ENCODE results near the gene KSR1. TPM values are rescaled to one million over a fixed set of nuclear protein-coding genes. Genes with fewer than 3 reads are reported as not detected.

KSR1 gene
- total RNA-seq, 1 donor, result 6.5 TPM

- DNase-seq (ENCODE audit: insufficient read length, low spot score, missing footprints), result no peak
- H4K20me1 ChIP-seq (ENCODE audit: insufficient read depth, low read length), result peaks cover 6% of the 10 kb centered on the region
- H3K27ac ChIP-seq (ENCODE audit: low read depth, low read length), result no peak overlapping the region
- no peaks in the 10 kb centered on the region for H3K36me3 ChIP-seq (ENCODE audit: insufficient read depth, low read length)
- no peak overlapping the region for H3K4me3 ChIP-seq (ENCODE audit: insufficient read depth, low read length)
- no peak overlapping the region for H3K4me2 ChIP-seq (ENCODE audit: insufficient read depth, low read length)
- no peaks in the 10 kb centered on the region for H3K27me3 ChIP-seq (ENCODE audit: insufficient read depth, low read length)
- H2AFZ ChIP-seq (ENCODE audit: low read length), result no peak overlapping the region
- no peaks in the 10 kb centered on the region for H3K9me3 ChIP-seq (ENCODE audit: low read depth, low read length)
- H3K79me2 ChIP-seq (ENCODE audit: insufficient read depth, low read length), result no peaks in the 10 kb centered on the region
- no peak for TF ChIP-seq CTCF (IDR thresholded peaks at IDR 0.05; ENCODE audit: extremely low read depth, low read depth, low read length)
- peaks cover 41% of the 10 kb centered on the region for H3K4me1 ChIP-seq (ENCODE audit: insufficient read depth, low read length)
Measured at GRCh38 chr17:27554911-27555310, 98.7 kb downstream of the KSR1 start.

GRCh38 chr17:27555339-27555738 is 99.1 kb downstream of the KSR1 start:
- H4K20me1 ChIP-seq (ENCODE audit: insufficient read depth, low read length), result peaks cover 6% of the 10 kb centered on the region

GRCh38 chr17:27558341-27558740 is 102.1 kb downstream of the KSR1 start:
- H3K36me3 ChIP-seq (ENCODE audit: insufficient read depth, low read length), result no peaks in the 10 kb centered on the region
- H3K79me2 ChIP-seq (ENCODE audit: insufficient read depth, low read length), result no peaks in the 10 kb centered on the region
- H3K4me1 ChIP-seq (ENCODE audit: insufficient read depth, low read length), result peaks cover 30% of the 10 kb centered on the region
- H3K27me3 ChIP-seq (ENCODE audit: insufficient read depth, low read length), result no peaks in the 10 kb centered on the region
- no peak overlapping the region for H3K27ac ChIP-seq (ENCODE audit: low read depth, low read length)
- no peak overlapping the region for H2AFZ ChIP-seq (ENCODE audit: low read length)
- no peak overlapping the region for H3K4me3 ChIP-seq (ENCODE audit: insufficient read depth, low read length)
- DNase-seq (ENCODE audit: insufficient read length, low spot score, missing footprints), result peak; percentile 29
- H3K9me3 ChIP-seq (ENCODE audit: low read depth, low read length), result no peaks in the 10 kb centered on the region
- TF ChIP-seq CTCF (IDR thresholded peaks at IDR 0.05; ENCODE audit: extremely low read depth, low read depth, low read length), result no peak
- no peaks in the 10 kb centered on the region for H4K20me1 ChIP-seq (ENCODE audit: insufficient read depth, low read length)
- H3K4me2 ChIP-seq (ENCODE audit: insufficient read depth, low read length), result no peak overlapping the region

More at GRCh38 chr17:27555339-27555738, 99.1 kb downstream of the KSR1 start:
- H3K27ac ChIP-seq (ENCODE audit: low read depth, low read length), result no peak overlapping the region
- H3K4me1 ChIP-seq (ENCODE audit: insufficient read depth, low read length), result peaks cover 45% of the 10 kb centered on the region
- no peaks in the 10 kb centered on the region for H3K36me3 ChIP-seq (ENCODE audit: insufficient read depth, low read length)
- H3K27me3 ChIP-seq (ENCODE audit: insufficient read depth, low read length), result no peaks in the 10 kb centered on the region
- no peak overlapping the region for H2AFZ ChIP-seq (ENCODE audit: low read length)
- DNase-seq (ENCODE audit: insufficient read length, low spot score, missing footprints), result no peak
- H3K9me3 ChIP-seq (ENCODE audit: low read depth, low read length), result no peaks in the 10 kb centered on the region
- no peaks in the 10 kb centered on the region for H3K79me2 ChIP-seq (ENCODE audit: insufficient read depth, low read length)
- H3K4me2 ChIP-seq (ENCODE audit: insufficient read depth, low read length), result no peak overlapping the region
- TF ChIP-seq CTCF (IDR thresholded peaks at IDR 0.05; ENCODE audit: extremely low read depth, low read depth, low read length), result no peak
- no peak overlapping the region for H3K4me3 ChIP-seq (ENCODE audit: insufficient read depth, low read length)

- H3K4me2 ChIP-seq (ENCODE audit: insufficient read depth, low read length), result no peak overlapping the region
- TF ChIP-seq CTCF (IDR thresholded peaks at IDR 0.05; ENCODE audit: extremely low read depth, low read depth, low read length), result no peak
- DNase-seq (ENCODE audit: insufficient read length, low spot score, missing footprints), result no peak
- no peaks in the 10 kb centered on the region for H3K79me2 ChIP-seq (ENCODE audit: insufficient read depth, low read length)
- no peak overlapping the region for H2AFZ ChIP-seq (ENCODE audit: low read length)
- no peaks in the 10 kb centered on the region for H4K20me1 ChIP-seq (ENCODE audit: insufficient read depth, low read length)
- H3K27ac ChIP-seq (ENCODE audit: low read depth, low read length), result no peak overlapping the region
- no peak overlapping the region for H3K4me3 ChIP-seq (ENCODE audit: insufficient read depth, low read length)
- H3K36me3 ChIP-seq (ENCODE audit: insufficient read depth, low read length), result no peaks in the 10 kb centered on the region
- H3K27me3 ChIP-seq (ENCODE audit: insufficient read depth, low read length), result no peaks in the 10 kb centered on the region
- peaks cover 25% of the 10 kb centered on the region for H3K4me1 ChIP-seq (ENCODE audit: insufficient read depth, low read length)
- H3K9me3 ChIP-seq (ENCODE audit: low read depth, low read length), result no peaks in the 10 kb centered on the region
Measured at GRCh38 chr17:27558842-27559505, 102.7 kb downstream of the KSR1 start.

Data from osteoblast (primary cell).